HG03571 (cell line): ENCODE data around the gene MARK1.

Source experiments
- ATAC-seq: cut with Tn5 transposase; IDR thresholded peaks from one replicate; pipeline ENCODE4 v1.9.1; 2021; ENCODE audit not compliant: unreplicated experiment

The MARK1 gene

GRCh38 chr1:220708936-220709801 is 181.2 kb downstream of the MARK1 start:
- ATAC-seq, result peak; percentile 32

DNA sequence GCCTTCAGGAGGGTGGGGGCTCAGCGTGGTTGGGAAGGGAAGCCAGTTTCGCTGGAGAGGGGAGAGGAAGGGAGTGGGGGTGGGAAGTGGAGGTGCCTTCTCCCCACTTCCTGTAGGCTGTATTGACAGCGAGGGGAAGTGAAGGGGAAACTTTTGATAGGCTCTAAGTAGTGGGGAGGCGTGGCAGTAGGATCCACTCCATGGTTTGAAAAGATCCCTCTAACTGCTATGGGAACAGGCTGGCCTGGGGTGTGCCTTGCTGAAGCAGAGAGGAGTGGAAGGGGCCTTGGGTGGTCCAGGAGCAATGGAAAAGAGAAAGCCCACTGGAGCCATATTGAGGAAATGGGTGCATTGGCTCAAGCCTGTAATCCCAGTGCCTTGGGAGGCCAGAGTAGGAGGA is 182.4 kb downstream of the MARK1 start:
- ATAC-seq, result no peak

DNA sequence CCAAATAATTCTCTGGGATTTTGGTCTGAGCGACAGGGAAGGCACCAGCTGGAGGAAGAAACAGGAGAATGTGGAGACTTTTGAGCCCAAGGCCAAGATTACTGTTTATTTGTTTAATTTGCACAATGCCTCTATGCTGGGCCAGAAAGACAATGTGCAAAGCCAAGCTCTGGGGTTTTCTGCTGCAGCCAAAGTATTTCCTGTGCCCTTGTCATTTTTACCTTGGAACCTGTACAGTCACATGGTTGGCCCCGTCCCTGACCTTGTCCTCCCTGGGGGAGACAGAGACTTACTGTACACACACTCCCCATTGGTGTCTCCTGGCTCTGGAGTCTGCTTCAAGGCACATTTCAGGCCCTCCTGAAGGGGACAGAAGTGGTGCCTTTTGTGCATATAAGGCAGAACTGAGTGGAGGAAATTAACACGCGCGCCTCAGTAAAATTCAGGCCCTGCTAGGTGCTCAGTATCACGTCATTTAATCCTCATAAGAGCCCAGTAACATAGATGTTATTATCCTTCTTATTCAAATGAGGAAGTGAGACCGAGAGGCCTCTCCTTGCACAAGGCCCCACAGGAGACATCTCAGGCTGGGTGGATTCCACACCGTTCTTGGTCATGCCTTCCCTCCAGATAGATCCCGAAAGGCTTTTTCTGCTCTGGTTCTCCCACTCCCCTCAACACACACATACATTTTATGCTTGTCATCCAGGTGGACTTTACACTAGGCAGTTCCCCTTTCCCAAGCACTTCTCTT is 183.3 kb downstream of the MARK1 start:
- ATAC-seq, result peak; percentile 80
